22Rv1 (cell line): Measurements from ENCODE around the gene KDM4B.

Experiments used
- ZFX ChIP-seq: fragments of 450-650 bp; IDR thresholded peaks from 2 replicates; pipeline ENCODE4 v1.6.1; 2017; ENCODE audit warnings: antibody characterized with exemption, borderline replicate concordance
- TF ChIP-seq, protein P1 (sequence below): fragments of 450-650 bp; IDR thresholded peaks from 2 replicates; pipeline ENCODE4 v1.5.1; 2017; ENCODE audit warnings: mild to moderate bottlenecking

DNA sequence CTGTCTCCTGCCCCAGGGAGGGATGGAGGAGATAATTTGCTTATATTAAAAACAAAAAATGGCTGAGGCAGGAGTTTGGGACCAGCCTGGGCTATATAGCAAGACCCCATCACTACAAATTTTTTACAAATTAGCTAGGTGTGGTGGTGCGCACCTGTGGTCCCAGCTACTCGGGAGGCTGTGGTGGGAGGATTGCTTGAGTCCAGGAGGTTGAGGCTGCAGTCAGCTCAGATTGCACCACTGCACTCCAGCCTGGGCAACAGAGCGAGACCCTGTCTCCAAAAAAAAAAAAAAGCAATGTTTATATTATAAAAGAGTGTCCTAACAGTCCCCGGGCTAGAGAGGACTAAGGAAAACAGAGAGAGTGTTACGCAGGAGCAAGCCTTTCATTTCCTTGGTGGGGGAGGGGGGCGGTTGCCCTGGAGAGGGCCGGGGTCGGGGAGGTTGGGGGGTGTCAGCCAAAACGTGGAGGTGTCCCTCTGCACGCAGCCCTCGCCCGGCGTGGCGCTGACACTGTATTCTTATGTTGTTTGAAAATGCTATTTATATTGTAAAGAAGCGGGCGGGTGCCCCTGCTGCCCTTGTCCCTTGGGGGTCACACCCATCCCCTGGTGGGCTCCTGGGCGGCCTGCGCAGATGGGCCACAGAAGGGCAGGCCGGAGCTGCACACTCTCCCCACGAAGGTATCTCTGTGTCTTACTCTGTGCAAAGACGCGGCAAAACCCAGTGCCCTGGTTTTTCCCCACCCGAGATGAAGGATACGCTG lies 184.0 kb downstream of the KDM4B start:
- TF ChIP-seq, protein P1, sequence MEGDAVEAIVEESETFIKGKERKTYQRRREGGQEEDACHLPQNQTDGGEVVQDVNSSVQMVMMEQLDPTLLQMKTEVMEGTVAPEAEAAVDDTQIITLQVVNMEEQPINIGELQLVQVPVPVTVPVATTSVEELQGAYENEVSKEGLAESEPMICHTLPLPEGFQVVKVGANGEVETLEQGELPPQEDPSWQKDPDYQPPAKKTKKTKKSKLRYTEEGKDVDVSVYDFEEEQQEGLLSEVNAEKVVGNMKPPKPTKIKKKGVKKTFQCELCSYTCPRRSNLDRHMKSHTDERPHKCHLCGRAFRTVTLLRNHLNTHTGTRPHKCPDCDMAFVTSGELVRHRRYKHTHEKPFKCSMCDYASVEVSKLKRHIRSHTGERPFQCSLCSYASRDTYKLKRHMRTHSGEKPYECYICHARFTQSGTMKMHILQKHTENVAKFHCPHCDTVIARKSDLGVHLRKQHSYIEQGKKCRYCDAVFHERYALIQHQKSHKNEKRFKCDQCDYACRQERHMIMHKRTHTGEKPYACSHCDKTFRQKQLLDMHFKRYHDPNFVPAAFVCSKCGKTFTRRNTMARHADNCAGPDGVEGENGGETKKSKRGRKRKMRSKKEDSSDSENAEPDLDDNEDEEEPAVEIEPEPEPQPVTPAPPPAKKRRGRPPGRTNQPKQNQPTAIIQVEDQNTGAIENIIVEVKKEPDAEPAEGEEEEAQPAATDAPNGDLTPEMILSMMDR = no peak
- no peak for TF ChIP-seq ZFX
